Astrocyte (in vitro differentiated cells and primary cell): ENCODE data around the gene STX4. TPM values are rescaled to one million over a fixed set of nuclear protein-coding genes. Genes with fewer than 3 reads are reported as not detected.

ENCODE experiments used
- DNase-seq: peaks from one replicate; pipeline ENCODE4 v3.0.0-alpha.2; 2010; ENCODE audit warnings: low read depth
- FAIRE-seq: peaks from 2 replicates; lab custom pipeline; 2011; peaks lifted over from hg19 to GRCh38; lab: Jason Lieb, UNC
- H2AFZ ChIP-seq: 2 replicates; pipeline ENCODE4 v1.6.0; 2012; ENCODE audit warnings: low read depth, low read length, inconsistent platforms
- H3K27ac ChIP-seq: 2 replicates; pipeline ENCODE4 v1.5.1; 2011; ENCODE audit warnings: low read depth, low read length, inconsistent platforms
- H3K27me3 ChIP-seq: 2 replicates; pipeline ENCODE4 v1.6.0; 2011; ENCODE audit warnings: low read length, inconsistent platforms; ENCODE audit not compliant: insufficient read depth
- H3K36me3 ChIP-seq: 2 replicates; pipeline ENCODE4 v1.5.1; 2011; ENCODE audit warnings: low read length, inconsistent platforms; ENCODE audit not compliant: insufficient read depth
- H3K4me1 ChIP-seq: 2 replicates; pipeline ENCODE4 v1.5.1; 2011; ENCODE audit warnings: low read length, inconsistent platforms; ENCODE audit not compliant: insufficient read depth
- H3K4me2 ChIP-seq: 2 replicates; pipeline ENCODE4 v1.6.0; 2012; ENCODE audit warnings: low read length, inconsistent platforms
- H3K4me3 ChIP-seq: 2 replicates; pipeline ENCODE4 v1.5.1; 2011; ENCODE audit warnings: low read depth, mild to moderate bottlenecking, low read length, inconsistent platforms; ENCODE audit not compliant: insufficient read depth
- H3K79me2 ChIP-seq: 2 replicates; pipeline ENCODE4 v1.6.0; 2012; ENCODE audit warnings: mild to moderate bottlenecking, low read length, inconsistent platforms; ENCODE audit not compliant: insufficient read depth
- H3K9ac ChIP-seq: 2 replicates; pipeline ENCODE4 v1.6.0; 2012; ENCODE audit warnings: mild to moderate bottlenecking, low read length, inconsistent platforms
- H3K9me3 ChIP-seq: 2 replicates; pipeline ENCODE4 v1.5.1; 2012; ENCODE audit warnings: low read depth, mild to moderate bottlenecking, low read length, inconsistent platforms; ENCODE audit not compliant: insufficient read depth
- H4K20me1 ChIP-seq: 2 replicates; pipeline ENCODE4 v1.6.0; 2012; ENCODE audit warnings: low read length, inconsistent platforms; ENCODE audit not compliant: insufficient read depth
- H3K27ac Mint-ChIP-seq: one replicate; pipeline ENCODE4 v1.8.0; 2021; ENCODE audit warnings: mild to moderate bottlenecking, mixed read lengths; ENCODE audit not compliant: unreplicated experiment
- H3K27me3 Mint-ChIP-seq: one replicate; pipeline ENCODE4 v1.8.0; 2021; ENCODE audit warnings: low read depth, mixed read lengths; ENCODE audit not compliant: unreplicated experiment
- H3K36me3 Mint-ChIP-seq: one replicate; pipeline ENCODE4 v1.8.0; 2021; ENCODE audit warnings: low read depth, mixed read lengths; ENCODE audit not compliant: unreplicated experiment
- H3K4me1 Mint-ChIP-seq: one replicate; pipeline ENCODE4 v1.8.0; 2021; ENCODE audit warnings: low read depth, mixed read lengths; ENCODE audit not compliant: unreplicated experiment
- H3K4me3 Mint-ChIP-seq: one replicate; pipeline ENCODE4 v1.8.0; 2021; ENCODE audit warnings: mild to moderate bottlenecking, moderate library complexity, mixed read lengths; ENCODE audit not compliant: unreplicated experiment
- H3K9me3 Mint-ChIP-seq: one replicate; pipeline ENCODE4 v1.8.0; 2021; ENCODE audit warnings: mild to moderate bottlenecking, mixed read lengths; ENCODE audit not compliant: unreplicated experiment
- EZH2 ChIP-seq: IDR thresholded peaks from 2 replicates; pipeline ENCODE4 v1.6.1; 2012; ENCODE audit warnings: mild to moderate bottlenecking, low read length, inconsistent platforms; ENCODE audit not compliant: insufficient read depth
- total RNA-seq: library from RNA; stranded (reverse); gene quantifications from 2 replicates; pipeline ENCODE4 v1.2.1, GENCODE V29; 2021
- TF ChIP-seq, protein P1 (sequence below): IDR thresholded peaks from 2 replicates; pipeline ENCODE4 v1.5.1; 2011; ENCODE audit warnings: low read depth, mild to moderate bottlenecking, inconsistent platforms, low read length, moderate library complexity; ENCODE audit not compliant: insufficient read depth

Gene STX4
- total RNA-seq, 1 donor from 2014 or later: 56.0 TPM

DNA sequence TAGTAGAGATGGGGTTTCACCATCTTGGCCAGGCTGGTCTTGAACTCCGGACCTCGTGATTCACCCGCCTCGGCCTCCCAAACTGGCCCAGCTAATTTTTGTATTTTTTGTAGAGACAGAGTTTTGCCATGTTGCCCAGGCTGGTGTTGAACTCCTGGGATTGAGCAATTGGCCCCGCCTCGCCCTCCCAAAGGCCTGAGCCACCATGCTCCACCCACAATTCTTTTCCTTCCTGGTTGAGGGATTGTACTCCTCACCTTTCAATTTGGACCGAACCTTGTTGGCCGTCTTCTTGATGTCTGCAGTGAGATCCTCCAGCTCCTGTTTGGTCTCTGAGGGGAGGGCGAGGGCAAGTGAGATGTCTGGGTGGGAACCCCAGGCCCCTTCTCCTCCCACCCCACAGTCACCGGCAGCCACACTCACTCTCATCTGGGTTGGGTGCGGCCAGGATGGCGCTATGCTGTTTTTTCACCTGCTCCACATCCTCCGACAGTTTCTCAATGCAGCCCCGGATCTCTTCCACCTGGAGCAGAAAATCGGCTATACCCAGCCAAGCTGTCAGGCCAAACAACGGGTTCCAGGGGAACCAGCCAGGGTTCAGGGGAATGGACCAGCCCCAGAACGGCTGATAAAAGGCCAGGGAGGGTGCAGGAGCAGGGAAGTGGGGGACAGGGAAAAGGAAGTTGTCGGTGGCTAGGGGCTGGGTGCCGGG, 32.5 kb upstream of the STX4 start:
- Histone ChIP-seq H3K79me2 (peaks cover 39% of the 10 kb centered on the region), H3K9me3 (no peaks in the 10 kb centered on the region), H3K4me1 (peaks cover 38% of the 10 kb centered on the region), H3K27ac (no peak overlapping the region), H3K36me3 (no peaks in the 10 kb centered on the region), H4K20me1 (peaks cover 11% of the 10 kb centered on the region), H3K4me2 (no peak overlapping the region), H3K9ac (no peak overlapping the region), H2AFZ (no peak overlapping the region), H3K27me3 (no peaks in the 10 kb centered on the region), H3K4me3 (no peak overlapping the region)
- Mint-ChIP-seq H3K9me3 (no peaks in the 10 kb centered on the region), H3K4me1 (peaks cover 52% of the 10 kb centered on the region), H3K36me3 (peaks cover 5% of the 10 kb centered on the region), H3K27ac (peak overlapping the region; percentile 18), H3K27me3 (no peaks in the 10 kb centered on the region), H3K4me3 (no peak overlapping the region)
- DNase-seq: no peak
- no peak for TF ChIP-seq EZH2
- TF ChIP-seq, protein P1, sequence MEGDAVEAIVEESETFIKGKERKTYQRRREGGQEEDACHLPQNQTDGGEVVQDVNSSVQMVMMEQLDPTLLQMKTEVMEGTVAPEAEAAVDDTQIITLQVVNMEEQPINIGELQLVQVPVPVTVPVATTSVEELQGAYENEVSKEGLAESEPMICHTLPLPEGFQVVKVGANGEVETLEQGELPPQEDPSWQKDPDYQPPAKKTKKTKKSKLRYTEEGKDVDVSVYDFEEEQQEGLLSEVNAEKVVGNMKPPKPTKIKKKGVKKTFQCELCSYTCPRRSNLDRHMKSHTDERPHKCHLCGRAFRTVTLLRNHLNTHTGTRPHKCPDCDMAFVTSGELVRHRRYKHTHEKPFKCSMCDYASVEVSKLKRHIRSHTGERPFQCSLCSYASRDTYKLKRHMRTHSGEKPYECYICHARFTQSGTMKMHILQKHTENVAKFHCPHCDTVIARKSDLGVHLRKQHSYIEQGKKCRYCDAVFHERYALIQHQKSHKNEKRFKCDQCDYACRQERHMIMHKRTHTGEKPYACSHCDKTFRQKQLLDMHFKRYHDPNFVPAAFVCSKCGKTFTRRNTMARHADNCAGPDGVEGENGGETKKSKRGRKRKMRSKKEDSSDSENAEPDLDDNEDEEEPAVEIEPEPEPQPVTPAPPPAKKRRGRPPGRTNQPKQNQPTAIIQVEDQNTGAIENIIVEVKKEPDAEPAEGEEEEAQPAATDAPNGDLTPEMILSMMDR: no peak
- no peak for FAIRE-seq

DNA sequence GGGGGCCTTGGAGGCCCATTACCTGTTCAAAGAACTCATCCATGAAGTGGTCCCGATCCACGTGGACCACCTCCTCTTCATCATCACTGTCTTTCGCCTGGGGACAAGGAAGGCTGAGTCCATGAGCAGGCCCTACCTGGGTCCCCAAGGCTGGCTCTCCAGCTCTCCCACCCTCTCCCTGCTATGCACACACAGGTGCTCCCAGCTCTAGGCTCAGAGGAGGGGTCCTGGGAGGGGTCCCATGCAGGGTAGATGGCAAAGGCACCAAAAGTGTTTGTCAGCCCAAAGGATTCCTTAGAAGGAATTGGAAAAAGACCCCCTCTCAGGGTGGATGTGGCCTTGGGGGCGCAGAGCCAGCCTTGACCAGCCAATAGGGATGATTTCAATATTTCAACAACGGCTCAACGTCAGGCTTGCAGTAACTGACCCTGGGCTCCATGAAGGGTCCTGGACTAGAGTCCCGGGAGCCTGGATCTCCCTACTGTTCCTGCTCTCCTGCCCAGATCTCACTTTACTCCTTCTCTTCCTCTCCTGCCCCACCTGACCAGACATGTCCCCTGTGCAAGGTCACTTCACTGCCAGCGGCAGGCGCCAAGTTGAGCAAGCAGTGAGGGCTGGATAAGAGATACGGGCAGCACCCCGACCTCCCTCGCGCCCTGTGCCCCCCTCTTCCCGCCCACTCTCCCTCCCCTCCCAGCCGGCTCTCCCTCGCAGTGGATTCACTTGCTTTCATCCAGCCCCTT, 31.7 kb upstream of the STX4 start:
- no peak overlapping the region for H3K27ac ChIP-seq
- no peak for DNase-seq
- TF ChIP-seq EZH2: no peak
- TF ChIP-seq, protein P1: no peak
- H4K20me1 ChIP-seq: peaks cover 11% of the 10 kb centered on the region
- Mint-ChIP-seq H3K4me3 (no peak overlapping the region), H3K27ac (peak overlapping the region; percentile 99), H3K4me1 (peaks cover 56% of the 10 kb centered on the region), H3K9me3 (no peaks in the 10 kb centered on the region), H3K36me3 (peaks cover 2% of the 10 kb centered on the region), H3K27me3 (no peaks in the 10 kb centered on the region)
- H3K4me2 ChIP-seq: no peak overlapping the region
- H2AFZ ChIP-seq: no peak overlapping the region
- H3K4me1 ChIP-seq: peaks cover 32% of the 10 kb centered on the region
- no peak overlapping the region for H3K9ac ChIP-seq
- H3K36me3 ChIP-seq: no peaks in the 10 kb centered on the region
- peaks cover 44% of the 10 kb centered on the region for H3K79me2 ChIP-seq
- H3K9me3 ChIP-seq: no peaks in the 10 kb centered on the region
- no peak for FAIRE-seq
- H3K4me3 ChIP-seq: no peak overlapping the region
- no peaks in the 10 kb centered on the region for H3K27me3 ChIP-seq

DNA sequence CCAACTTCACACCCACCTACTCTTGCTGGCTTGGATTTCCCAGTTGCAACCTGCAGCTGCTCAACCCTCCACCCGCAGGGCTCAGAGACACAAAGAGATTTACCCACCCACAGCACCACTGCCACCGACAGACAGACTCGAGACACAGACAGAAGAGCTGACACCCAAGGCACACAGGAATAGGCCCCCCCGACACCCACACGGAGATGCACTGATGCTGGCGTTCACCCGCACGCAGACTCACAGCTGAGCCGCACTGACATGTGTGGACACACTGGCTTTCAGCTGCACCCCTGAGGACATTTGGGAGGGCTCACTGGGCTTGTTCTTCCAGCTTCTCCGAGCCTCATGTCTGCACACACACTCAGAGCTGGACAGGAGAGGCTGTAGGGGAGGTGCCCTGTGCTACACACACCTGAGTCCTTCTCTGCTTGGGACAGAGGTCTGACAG, 31.1 kb upstream of the STX4 start:
- Mint-ChIP-seq H3K9me3 (no peaks in the 10 kb centered on the region), H3K27me3 (no peaks in the 10 kb centered on the region), H3K4me3 (no peak overlapping the region), H3K36me3 (peaks cover 2% of the 10 kb centered on the region), H3K4me1 (peaks cover 56% of the 10 kb centered on the region), H3K27ac (peak overlapping the region; percentile 99)
- H3K27ac ChIP-seq: no peak overlapping the region
- no peak overlapping the region for H3K4me2 ChIP-seq
- peaks cover 47% of the 10 kb centered on the region for H3K79me2 ChIP-seq
- no peak overlapping the region for H3K4me3 ChIP-seq
- FAIRE-seq: no peak
- DNase-seq: no peak
- TF ChIP-seq, protein P1: no peak
- TF ChIP-seq EZH2: no peak
- H3K36me3 ChIP-seq: no peaks in the 10 kb centered on the region
- no peak overlapping the region for H3K9ac ChIP-seq
- H3K27me3 ChIP-seq: no peaks in the 10 kb centered on the region
- H2AFZ ChIP-seq: no peak overlapping the region
- peaks cover 30% of the 10 kb centered on the region for H3K4me1 ChIP-seq
- no peaks in the 10 kb centered on the region for H3K9me3 ChIP-seq
- H4K20me1 ChIP-seq: peaks cover 11% of the 10 kb centered on the region
